B cell (primary cell): ENCODE measurements around the gene ANKRD33B. TPM values are rescaled to one million over a fixed set of nuclear protein-coding genes. Genes with fewer than 3 reads are reported as not detected.

ENCODE experiments used
- ATAC-seq: fragments of 200-7000 bp; cut with Tn5 transposase; one replicate; pipeline ENCODE4 v1.10.0; 2021; ENCODE audit warnings: low read depth, mild to moderate bottlenecking, moderate number of reproducible peaks, moderate library complexity
- CTCF ChIA-PET: fragments of 350-600 bp; sonication (Branson Sonifier 250); formaldehyde crosslinking; loops from one replicate; lab custom pipeline; 2021; ENCODE audit warnings: antibody characterized with exemption, inconsistent platforms; lab: Charles Lee
- POLR2A ChIA-PET: fragments of 350-600 bp; sonication (Branson Sonifier 250); formaldehyde crosslinking; loops from one replicate; lab custom pipeline; 2021; ENCODE audit warnings: antibody characterized with exemption; lab: Charles Lee
- DNase-seq: peaks from one replicate; pipeline ENCODE4 v3.0.0; 2013
- H2AFZ ChIP-seq: 2 replicates; pipeline ENCODE4 v1.6.1; 2012; ENCODE audit warnings: mild to moderate bottlenecking, low read depth, low read length; ENCODE audit not compliant: insufficient read depth, poor library complexity, severe bottlenecking
- H3K27ac ChIP-seq, 2 donors: 1 replicate in 1 of 2; 2 replicates in 1 of 2; pipeline ENCODE4 v1.5.1; 2012 to 2013; ENCODE audit warnings: low read length in 2 of 2, mild to moderate bottlenecking in 2 of 2, moderate library complexity in 1 of 2
- H3K27me3 ChIP-seq, 4 experiments: fragments of 200-600 bp in 1 of 4; sonication (generic) in 1 of 4; replicated peaks in 1 of 4; 1 replicate in 2 of 4; 2 replicates in 2 of 4; pipeline versions ENCODE4 v1.6.1 to v1.7.0; 2013 to 2016; ENCODE audit warnings: low read length in 3 of 4, mild to moderate bottlenecking in 2 of 4, mixed read lengths in 1 of 4, moderate library complexity in 1 of 4; ENCODE audit not compliant: insufficient read depth in 4 of 4, control insufficient read depth in 3 of 4; ENCODE audit errors: control extremely low read depth in 1 of 4
- H3K36me3 ChIP-seq, 2 experiments: replicated peaks in 1 of 2; 1 replicate in 1 of 2; 2 replicates in 1 of 2; pipeline versions ENCODE4 v1.6.1 to v1.7.1; 2013; ENCODE audit warnings: low read length in 1 of 2; ENCODE audit not compliant: insufficient read depth in 2 of 2, control insufficient read depth in 1 of 2; ENCODE audit errors: control extremely low read depth in 1 of 2, extremely low read depth in 1 of 2
- H3K4me1 ChIP-seq, 2 donors: fragments of 200-600 bp in 1 of 2; sonication (generic) in 1 of 2; 1 replicate in 1 of 2; 2 replicates in 1 of 2; pipeline versions ENCODE4 v1.5.1 to v1.6.1; 2013 to 2017; ENCODE audit warnings: low read length in 2 of 2; ENCODE audit not compliant: control insufficient read depth in 2 of 2, insufficient read depth in 2 of 2
- H3K4me2 ChIP-seq: replicated peaks from 2 replicates; pipeline ENCODE3; 2012; ENCODE audit warnings: mild to moderate bottlenecking, low read depth, low read length; ENCODE audit not compliant: poor library complexity, severe bottlenecking
- H3K4me3 ChIP-seq, 5 experiments: fragments of 200-600 bp in 1 of 5; sonication (generic) in 1 of 5; 1 replicate in 3 of 5; 2 replicates in 2 of 5; pipeline versions ENCODE4 v1.5.1 to v1.7.0; 2011 to 2016; ENCODE audit warnings: low read length in 4 of 5, mild to moderate bottlenecking in 4 of 5, low read depth in 2 of 5, control low read depth in 1 of 5, moderate library complexity in 1 of 5; ENCODE audit not compliant: insufficient read depth in 1 of 5; ENCODE audit errors: control extremely low read depth in 1 of 5, extremely low read depth in 1 of 5
- H3K79me2 ChIP-seq: fragments of 200-600 bp; sonication (generic); one replicate; pipeline ENCODE4 v1.6.0; 2016; ENCODE audit warnings: low read length; ENCODE audit not compliant: control insufficient read depth, insufficient read depth
- H3K9ac ChIP-seq: fragments of 200-600 bp; sonication (generic); 2 replicates; pipeline ENCODE4 v1.6.1; 2017; ENCODE audit warnings: mild to moderate bottlenecking, low read length, moderate library complexity
- H3K9me3 ChIP-seq, 3 donors: one replicate each; pipeline versions ENCODE4 v1.6.1 to v1.7.1; 2013; ENCODE audit warnings: low read length in 2 of 3; ENCODE audit not compliant: control insufficient read depth in 2 of 3, insufficient read depth in 1 of 3; ENCODE audit errors: control extremely low read depth in 1 of 3
- H4K20me1 ChIP-seq: 2 replicates; pipeline ENCODE4 v1.6.0; 2012; ENCODE audit warnings: mild to moderate bottlenecking, low read length; ENCODE audit not compliant: insufficient read depth, control insufficient read depth, poor library complexity, severe bottlenecking
- H3K27ac Mint-ChIP-seq: one replicate; pipeline ENCODE4 v1.8.0; 2021; ENCODE audit warnings: mixed read lengths
- H3K27me3 Mint-ChIP-seq: one replicate; pipeline ENCODE4 v1.8.0; 2021; ENCODE audit warnings: mixed read lengths
- H3K4me1 Mint-ChIP-seq: one replicate; pipeline ENCODE4 v1.8.0; 2021; ENCODE audit warnings: mixed read lengths
- H3K4me3 Mint-ChIP-seq: one replicate; pipeline ENCODE4 v1.8.0; 2021; ENCODE audit warnings: mixed read lengths
- H3K9me3 Mint-ChIP-seq: one replicate; pipeline ENCODE4 v1.8.0; 2022; ENCODE audit warnings: mixed read lengths; ENCODE audit not compliant: insufficient read depth
- EZH2 ChIP-seq: IDR thresholded peaks from 2 replicates; pipeline ENCODE4 v1.6.1; 2012; ENCODE audit warnings: borderline replicate concordance, low read depth, mild to moderate bottlenecking, moderate library complexity, low read length; ENCODE audit not compliant: insufficient read depth, poor library complexity, severe bottlenecking
- WGBS: methylation state at CpG from one replicate; pipeline ENCODE4 v1.1.5; 2013; ENCODE audit warnings: missing lambda C conversion rate; ENCODE audit not compliant: insufficient coverage; 5-methylcytosine and 5-hydroxymethylcytosine counted together
- intact Hi-C: fragments of 100-400 bp; cut with micrococcal nuclease; formaldehyde crosslinking; loops from one replicate; pipeline ENCODE4 v1.10.0; 2022
- polyA plus RNA-seq: library from polyadenylated mRNA; depleted of rRNA; stranded (reverse); fragments of >200 nt; gene quantifications from 2 replicates; pipeline ENCODE4 v1.2.3, GENCODE V29; 2012
- total RNA-seq, 2 donors: library from RNA; stranded (reverse); fragments of 120-200 nt in 1 of 2; gene quantifications; 1 replicate in 1 of 2; 2 replicates in 1 of 2; pipeline versions ENCODE4 v1.2.3 to v1.2.4, GENCODE V29; 2013 to 2022
- TF ChIP-seq, protein P1 (sequence below): fragments of 200-600 bp; IDR thresholded peaks from one replicate; pipeline ENCODE4 v1.8.0; 2022; ENCODE audit warnings: antibody characterized with exemption, mild to moderate bottlenecking

The ANKRD33B gene
- total and polyA plus RNA-seq, 2 donors (not counting 1 experiment from before 2014, with no cell fraction given): 2.9 to 23.4 TPM

DNA sequence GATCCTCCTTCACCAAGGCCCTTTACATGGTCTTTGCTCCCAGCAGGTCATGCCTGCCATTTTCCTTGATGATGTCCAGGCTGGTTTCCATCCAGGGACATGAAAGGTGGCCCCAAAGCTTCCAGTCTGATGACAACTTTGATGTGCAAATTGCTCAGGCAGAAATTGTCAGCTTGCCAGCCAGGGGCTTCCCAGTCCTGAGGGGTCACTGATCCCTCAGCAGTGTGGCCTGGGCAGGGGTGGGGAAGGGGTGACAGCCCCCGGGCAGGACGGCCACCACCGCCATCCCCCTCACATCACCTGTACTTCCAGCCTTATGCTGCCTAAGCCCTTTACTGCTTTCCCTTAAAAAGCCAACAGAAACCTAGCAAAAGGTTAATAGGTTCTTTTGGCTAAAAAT is 96.3 kb downstream of the ANKRD33B start:
- CTCF ChIA-PET: no interaction called here

DNA sequence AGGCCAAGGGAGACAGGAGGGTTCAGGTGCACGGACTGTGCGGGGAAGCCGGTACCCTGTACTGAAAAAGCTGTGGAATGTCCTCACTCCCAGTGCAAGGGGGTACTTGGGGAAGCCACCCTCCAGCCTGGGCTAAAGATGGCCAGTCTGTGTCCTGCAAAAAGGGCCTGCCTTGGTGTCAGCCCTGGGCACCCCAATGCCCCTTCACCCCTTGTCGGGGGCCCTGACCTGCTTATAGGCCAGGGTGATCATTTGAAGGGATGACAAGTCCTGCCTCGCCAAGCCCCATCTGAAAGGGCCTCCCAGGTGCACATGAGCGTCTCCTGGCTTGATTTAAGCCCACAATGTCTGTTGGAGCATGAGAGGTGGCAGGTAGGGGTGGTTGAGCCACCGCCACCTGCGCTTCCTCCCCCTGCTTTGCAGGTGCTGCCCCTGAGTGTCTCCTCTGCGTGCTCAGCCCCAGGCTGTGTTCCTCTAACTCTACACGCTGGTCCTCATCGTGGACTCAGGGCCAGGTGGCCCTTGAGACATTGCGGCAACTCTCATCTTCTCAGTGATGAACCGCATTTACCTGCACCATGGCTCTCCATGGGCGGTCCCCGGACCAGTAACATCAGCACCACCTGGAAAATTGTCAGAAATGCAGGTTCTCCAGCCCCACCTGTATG is 97.0 kb downstream of the ANKRD33B start:
- CTCF ChIA-PET: no interaction called here
- Histone ChIP-seq H2AFZ (no peak overlapping the region), H3K9ac (no peak overlapping the region), H3K9me3 (no peaks in the 10 kb centered on the region), H3K4me3 (no peak overlapping the region), H3K27me3 (no peaks in the 10 kb centered on the region), H4K20me1 (no peaks in the 10 kb centered on the region), H3K4me2 (no peak overlapping the region), H3K27ac (no peak overlapping the region), H3K4me1 (no peaks in the 10 kb centered on the region), H3K79me2 (no peaks in the 10 kb centered on the region), H3K36me3 (no peaks in the 10 kb centered on the region)
- Mint-ChIP-seq H3K9me3 (peaks cover 3% of the 10 kb centered on the region), H3K4me3 (no peak overlapping the region), H3K27ac (no peak overlapping the region), H3K4me1 (no peaks in the 10 kb centered on the region), H3K27me3 (no peaks in the 10 kb centered on the region)
- TF ChIP-seq, protein P1, sequence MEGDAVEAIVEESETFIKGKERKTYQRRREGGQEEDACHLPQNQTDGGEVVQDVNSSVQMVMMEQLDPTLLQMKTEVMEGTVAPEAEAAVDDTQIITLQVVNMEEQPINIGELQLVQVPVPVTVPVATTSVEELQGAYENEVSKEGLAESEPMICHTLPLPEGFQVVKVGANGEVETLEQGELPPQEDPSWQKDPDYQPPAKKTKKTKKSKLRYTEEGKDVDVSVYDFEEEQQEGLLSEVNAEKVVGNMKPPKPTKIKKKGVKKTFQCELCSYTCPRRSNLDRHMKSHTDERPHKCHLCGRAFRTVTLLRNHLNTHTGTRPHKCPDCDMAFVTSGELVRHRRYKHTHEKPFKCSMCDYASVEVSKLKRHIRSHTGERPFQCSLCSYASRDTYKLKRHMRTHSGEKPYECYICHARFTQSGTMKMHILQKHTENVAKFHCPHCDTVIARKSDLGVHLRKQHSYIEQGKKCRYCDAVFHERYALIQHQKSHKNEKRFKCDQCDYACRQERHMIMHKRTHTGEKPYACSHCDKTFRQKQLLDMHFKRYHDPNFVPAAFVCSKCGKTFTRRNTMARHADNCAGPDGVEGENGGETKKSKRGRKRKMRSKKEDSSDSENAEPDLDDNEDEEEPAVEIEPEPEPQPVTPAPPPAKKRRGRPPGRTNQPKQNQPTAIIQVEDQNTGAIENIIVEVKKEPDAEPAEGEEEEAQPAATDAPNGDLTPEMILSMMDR: no peak
- no peak for TF ChIP-seq EZH2
- WGBS: 87% methylated on average over 15 of the region's 15 CpGs
- DNase-seq (no peak), ATAC-seq (no peak)
- POLR2A ChIA-PET: no interaction called here
- intact Hi-C loops: no loop called here

More for the DNA sequence above, 96.3 kb downstream of the ANKRD33B start:
- ATAC-seq: no peak
- Histone ChIP-seq H3K4me3 (no peak overlapping the region), H4K20me1 (no peaks in the 10 kb centered on the region), H3K4me2 (no peak overlapping the region), H3K9me3 (no peaks in the 10 kb centered on the region), H3K27me3 (no peaks in the 10 kb centered on the region), H2AFZ (no peak overlapping the region), H3K36me3 (no peaks in the 10 kb centered on the region), H3K9ac (no peak overlapping the region), H3K4me1 (no peaks in the 10 kb centered on the region), H3K79me2 (peaks cover 4% of the 10 kb centered on the region), H3K27ac (no peak overlapping the region)
- Mint-ChIP-seq H3K27ac (no peak overlapping the region), H3K27me3 (no peaks in the 10 kb centered on the region), H3K9me3 (peaks cover 3% of the 10 kb centered on the region), H3K4me3 (no peak overlapping the region), H3K4me1 (peaks cover 3% of the 10 kb centered on the region)
- intact Hi-C loops: no loop called here
- DNase-seq: no peak
- POLR2A ChIA-PET: interaction anchor here (1.6 kb wide), 1 partner anchor 26 kb away, joined by 5 read pairs; no protein-coding TSS in a partner anchor
- 80% methylated on average over 2 of the region's 3 CpGs for WGBS
- no peak for TF ChIP-seq EZH2
- TF ChIP-seq, protein P1: no peak
